ENCODE data around the gene DYNC2I2. TPM values are rescaled to one million over a fixed set of nuclear protein-coding genes. Genes with fewer than 3 reads are reported as not detected.

Gene DYNC2I2
- total and polyA plus RNA-seq, 2 donors (not counting 3 experiments of a cell fraction or from before 2014, with no cell fraction given), result 73.6 to 82.6 TPM

DNA sequence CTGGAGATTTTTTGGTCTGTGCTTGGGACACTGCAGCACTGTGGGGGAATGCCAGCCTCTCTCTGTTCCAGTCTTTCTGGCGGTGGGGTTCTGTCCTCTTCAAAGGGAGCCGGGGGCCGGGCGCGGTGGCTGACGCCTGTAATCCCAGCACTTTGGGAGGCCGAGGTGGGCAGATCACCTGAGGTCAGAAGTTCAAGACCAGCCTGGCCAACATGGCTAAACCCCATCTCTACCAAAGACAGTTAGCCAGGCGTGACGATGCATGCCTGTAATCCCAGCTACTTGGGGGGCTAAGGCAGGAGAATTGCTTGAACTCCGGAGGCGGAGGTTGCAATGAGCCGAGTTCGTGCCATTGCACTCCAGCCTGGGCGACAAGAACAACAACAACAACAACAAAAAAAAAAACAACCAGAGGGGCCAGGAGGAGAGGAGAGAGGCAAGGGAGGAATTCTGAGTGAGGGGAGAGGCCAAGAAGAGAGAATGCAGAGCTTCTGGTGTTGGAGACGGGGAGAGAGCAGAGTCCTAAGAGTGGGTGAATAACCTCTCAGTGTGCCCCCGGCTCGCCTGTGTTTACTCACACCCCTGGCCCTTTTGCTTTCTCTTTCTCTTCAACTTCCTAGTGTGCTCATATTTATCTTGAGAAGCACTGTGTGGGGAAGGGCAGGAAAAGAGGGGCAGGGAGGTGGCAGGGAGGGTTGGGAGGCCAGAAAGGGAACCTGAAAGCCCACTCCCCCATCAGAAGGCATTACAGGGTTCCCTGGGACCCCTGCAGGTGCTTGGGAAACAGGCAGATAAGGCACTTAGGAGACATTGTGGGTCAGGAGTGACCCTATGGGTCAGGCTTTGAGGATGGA is 29.2 kb upstream of the DYNC2I2 start:
- peaks cover 24% of the 10 kb centered on the region for H3K79me2 ChIP-seq (ENCODE audit: control insufficient read depth, insufficient read depth, low read length)
- no peaks in the 10 kb centered on the region for H3K9me1 ChIP-seq (replicated peaks; ENCODE audit: control insufficient read depth, extremely low read depth, insufficient read depth, low read length)
- no peak overlapping the region for H3K4me3 ChIP-seq (replicated peaks in 1 of 3; ENCODE audit: insufficient read depth in 1 of 3, low read depth in 1 of 3, low read length in 3 of 3)
- intact Hi-C loops (cut with micrococcal nuclease) (loop anchor here (5.0 kb wide), 1 partner anchor 134 kb away; the partner anchor contains the start of gene SPTAN1), dilution Hi-C loops (cut with MboI; ENCODE audit: extremely low pct_ligation_motif_present, low sequenced_read_pairs) (no loop called here)
- DNase-seq (ENCODE audit: low read depth, low spot score) (no peak), FAIRE-seq (no peak)
- H4K20me1 ChIP-seq (replicated peaks; ENCODE audit: control insufficient read depth, extremely low read depth, insufficient read depth, low read length), result peaks cover 2% of the 10 kb centered on the region
- H3K27ac ChIP-seq (ENCODE audit: insufficient read depth, low read depth, low read length), result no peak overlapping the region
- H2AFZ ChIP-seq (ENCODE audit: low read depth, low read length), result no peak overlapping the region
- peaks cover 14% of the 10 kb centered on the region for H3K4me1 ChIP-seq (ENCODE audit: control insufficient read depth, extremely low read depth, insufficient read depth, low read length)
- CTCF ChIA-PET, result interaction anchor here (1.1 to 1.7 kb wide), 2 partner anchors 14 to 50 kb away, joined by 3 to 10 read pairs; no protein-coding TSS in a partner anchor
- H3K9ac ChIP-seq (replicated peaks; ENCODE audit: extremely low read depth, insufficient read depth, low read length), result no peak overlapping the region
- no peaks in the 10 kb centered on the region for H3K9me3 ChIP-seq (replicated peaks; ENCODE audit: control insufficient read depth, insufficient read depth, low read length)
- no peaks in the 10 kb centered on the region for H3K27me3 ChIP-seq (ENCODE audit: control insufficient read depth in 2 of 2, insufficient read depth in 2 of 2, low read length in 2 of 2)
- no TSS peak for BruUV-seq (replicated peaks)
- POLR2A ChIA-PET, result no interaction called here
- TF ChIP-seq, protein P1, sequence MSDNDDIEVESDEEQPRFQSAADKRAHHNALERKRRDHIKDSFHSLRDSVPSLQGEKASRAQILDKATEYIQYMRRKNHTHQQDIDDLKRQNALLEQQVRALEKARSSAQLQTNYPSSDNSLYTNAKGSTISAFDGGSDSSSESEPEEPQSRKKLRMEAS (IDR thresholded peaks at IDR 0.05; ENCODE audit: insufficient read depth, insufficient read length), result no peak
- TF ChIP-seq POLR2AphosphoS5 (IDR thresholded peaks at IDR 0.05; ENCODE audit: insufficient read depth, low read depth, low read length), result no peak
- no peak for TF ChIP-seq GATA2 (IDR thresholded peaks at IDR 0.05; ENCODE audit: insufficient read depth, insufficient read length, low read depth, low read length)
- TF ChIP-seq FOS (IDR thresholded peaks at IDR 0.05; ENCODE audit: borderline replicate concordance, insufficient read depth, low read length), result no peak
- no peak for TF ChIP-seq EZH2 (IDR thresholded peaks at IDR 0.05; ENCODE audit: borderline replicate concordance, low read depth, low read length, severe bottlenecking)
- TF ChIP-seq JUN (IDR thresholded peaks at IDR 0.05; ENCODE audit: borderline replicate concordance, insufficient read depth, insufficient read length, low read depth), result no peak
- H3K4me2 ChIP-seq (ENCODE audit: insufficient read depth, low read length), result no peak overlapping the region
- H3K36me3 ChIP-seq (ENCODE audit: control insufficient read depth in 2 of 2, extremely low read depth in 1 of 2, insufficient read depth in 2 of 2, low read length in 2 of 2), result no peaks in the 10 kb centered on the region

Measured in endothelial cell of umbilical vein (primary cell).